HepG2 (cell line): ENCODE measurements around the gene ADAM15. TPM values are rescaled to one million over a fixed set of nuclear protein-coding genes. Genes with fewer than 3 reads are reported as not detected.

ENCODE experiments used
- AKAP8 ChIP-seq: sonication (generic); formaldehyde crosslinking; IDR thresholded peaks from 2 replicates; pipeline ENCODE4 v1.5.1; 2020; ENCODE audit warnings: mild to moderate bottlenecking, missing genetic modification reagents
- ARHGAP35 ChIP-seq: sonication (generic); formaldehyde crosslinking; IDR thresholded peaks from 2 replicates; pipeline ENCODE4 v1.9.0; 2022; ENCODE audit warnings: mild to moderate bottlenecking, inconsistent platforms, moderate library complexity, missing genetic modification reagents, borderline replicate concordance
- CBFB ChIP-seq: sonication (generic); formaldehyde crosslinking; IDR thresholded peaks from 2 replicates; pipeline ENCODE4 v1.4.0; 2020; ENCODE audit warnings: missing genetic modification reagents
- HMG20A ChIP-seq: IDR thresholded peaks from 2 replicates; pipeline ENCODE4 v1.6.1; 2016; ENCODE audit warnings: borderline replicate concordance
- JUN ChIP-seq: sonication (generic); formaldehyde crosslinking; IDR thresholded peaks from 2 replicates; pipeline ENCODE4 v1.4.0; 2020; ENCODE audit warnings: mild to moderate bottlenecking, missing genetic modification reagents
- KLF12 ChIP-seq: sonication (generic); formaldehyde crosslinking; IDR thresholded peaks from 2 replicates; pipeline ENCODE4 v1.4.0; 2020; ENCODE audit warnings: missing genetic modification reagents, borderline replicate concordance
- NAIF1 ChIP-seq: sonication (generic); formaldehyde crosslinking; IDR thresholded peaks from 2 replicates; pipeline ENCODE4 v1.5.0; 2020; ENCODE audit warnings: mild to moderate bottlenecking, missing genetic modification reagents, borderline replicate concordance
- NFKBIZ ChIP-seq: IDR thresholded peaks from 2 replicates; pipeline ENCODE4 v1.6.1; 2018; ENCODE audit warnings: missing genetic modification reagents, missing compliant biosample characterization
- PHF20 ChIP-seq: sonication (generic); formaldehyde crosslinking; IDR thresholded peaks from 2 replicates; pipeline ENCODE4 v1.5.0; 2020; ENCODE audit warnings: mild to moderate bottlenecking, missing genetic modification reagents
- SIN3B ChIP-seq: fragments of 150-350 bp; IDR thresholded peaks from 2 replicates; pipeline ENCODE4 v1.6.1; 2014; ENCODE audit warnings: low read length
- STAG1 ChIP-seq: sonication (generic); formaldehyde crosslinking; IDR thresholded peaks from 2 replicates; pipeline ENCODE4 v1.4.0; 2020; ENCODE audit warnings: missing genetic modification reagents
- TARDBP ChIP-seq: sonication (generic); formaldehyde crosslinking; IDR thresholded peaks from 2 replicates; pipeline ENCODE4 v1.8.0; 2022; ENCODE audit warnings: mild to moderate bottlenecking, missing genetic modification reagents
- XRCC5 ChIP-seq: fragments of 200-400 bp; formaldehyde crosslinking; optimal IDR thresholded peaks from 2 replicates; pipeline ENCODE3; 2017; ENCODE audit warnings: mild to moderate bottlenecking, low read length
- ZBTB8A ChIP-seq: sonication (generic); formaldehyde crosslinking; IDR thresholded peaks from 2 replicates; pipeline ENCODE4 v1.4.0; 2020; ENCODE audit warnings: mild to moderate bottlenecking, low read depth, missing genetic modification reagents, borderline replicate concordance
- ZFP41 ChIP-seq: sonication (generic); formaldehyde crosslinking; IDR thresholded peaks from 2 replicates; pipeline ENCODE4 v1.4.0; 2020; ENCODE audit warnings: mild to moderate bottlenecking, missing genetic modification reagents, borderline replicate concordance
- ZFX ChIP-seq: sonication (generic); formaldehyde crosslinking; IDR thresholded peaks from 2 replicates; pipeline ENCODE4 v1.4.0; 2020; ENCODE audit warnings: mild to moderate bottlenecking, low read depth, missing genetic modification reagents, moderate library complexity
- ZNF143 ChIP-seq: sonication (generic); formaldehyde crosslinking; IDR thresholded peaks from 2 replicates; pipeline ENCODE4 v1.4.0; 2020; ENCODE audit warnings: missing genetic modification reagents
- ZNF160 ChIP-seq: sonication (generic); formaldehyde crosslinking; IDR thresholded peaks from 2 replicates; pipeline ENCODE4 v1.8.0; 2022; ENCODE audit warnings: mild to moderate bottlenecking, inconsistent platforms, missing genetic modification reagents
- ZNF253 ChIP-seq: sonication (generic); formaldehyde crosslinking; IDR thresholded peaks from 2 replicates; pipeline ENCODE4 v1.8.0; 2022; ENCODE audit warnings: mild to moderate bottlenecking, missing genetic modification reagents, borderline replicate concordance
- ZNF33A ChIP-seq: sonication (generic); formaldehyde crosslinking; IDR thresholded peaks from 2 replicates; pipeline ENCODE4 v1.5.1; 2020; ENCODE audit warnings: missing genetic modification reagents, mild to moderate bottlenecking, moderate library complexity, borderline replicate concordance
- ZNF446 ChIP-seq: sonication (generic); formaldehyde crosslinking; IDR thresholded peaks from 2 replicates; pipeline ENCODE4 v1.5.0; 2020; ENCODE audit warnings: mild to moderate bottlenecking, missing genetic modification reagents
- polyA plus RNA-seq, 8 experiments: library from polyadenylated mRNA; depleted of rRNA in 3 of 8; stranded (reverse) in 7 of 8; unstranded in 1 of 8; fragments of >200 nt; fragmentation: Illumina TruSeq in 4 of 8; extraction: Trizol in 4 of 8; gene quantifications; 2 replicates each; pipeline versions ENCODE4 v1.2.1 to v1.2.3, GENCODE V29; 2011 to 2016; ENCODE audit warnings: low read depth in 4 of 8, missing spikeins in 1 of 8, mixed read lengths in 1 of 8; ENCODE audit not compliant: insufficient read depth in 1 of 8
- total RNA-seq, 5 experiments: library from RNA; depleted of rRNA; stranded (reverse); fragments of >200 nt; fragmentation: Illumina TruSeq; extraction: Trizol; gene quantifications; 2 replicates each; pipeline ENCODE4 v1.2.3, GENCODE V29; 2016; ENCODE audit warnings: low read depth in 1 of 5
- TF ChIP-seq, protein P1 (sequence below): sonication (generic); formaldehyde crosslinking; IDR thresholded peaks from 2 replicates; pipeline ENCODE4 v1.5.1; 2020; ENCODE audit warnings: missing genetic modification reagents, mild to moderate bottlenecking, borderline replicate concordance
- TF ChIP-seq, protein P2 (sequence below): sonication (generic); formaldehyde crosslinking; conservative IDR thresholded peaks from 2 replicates; pipeline ENCODE4 v1.4.0; 2020; ENCODE audit warnings: missing genetic modification reagents
- TF ChIP-seq, protein P3 (sequence below): sonication (generic); formaldehyde crosslinking; IDR thresholded peaks from 2 replicates; pipeline ENCODE4 v1.5.1; 2020; ENCODE audit warnings: mild to moderate bottlenecking, missing genetic modification reagents, moderate library complexity
- TF ChIP-seq, protein P4 (sequence below): sonication (generic); formaldehyde crosslinking; IDR thresholded peaks from 2 replicates; pipeline ENCODE4 v1.8.1; 2023; ENCODE audit warnings: mild to moderate bottlenecking, missing genetic modification reagents

ADAM15 gene
- total and polyA plus RNA-seq, 2 of the 13 experiments (the other 11 are each of a cell fraction or from before 2014, with no cell fraction given): 17.9 to 25.6 TPM

DNA sequence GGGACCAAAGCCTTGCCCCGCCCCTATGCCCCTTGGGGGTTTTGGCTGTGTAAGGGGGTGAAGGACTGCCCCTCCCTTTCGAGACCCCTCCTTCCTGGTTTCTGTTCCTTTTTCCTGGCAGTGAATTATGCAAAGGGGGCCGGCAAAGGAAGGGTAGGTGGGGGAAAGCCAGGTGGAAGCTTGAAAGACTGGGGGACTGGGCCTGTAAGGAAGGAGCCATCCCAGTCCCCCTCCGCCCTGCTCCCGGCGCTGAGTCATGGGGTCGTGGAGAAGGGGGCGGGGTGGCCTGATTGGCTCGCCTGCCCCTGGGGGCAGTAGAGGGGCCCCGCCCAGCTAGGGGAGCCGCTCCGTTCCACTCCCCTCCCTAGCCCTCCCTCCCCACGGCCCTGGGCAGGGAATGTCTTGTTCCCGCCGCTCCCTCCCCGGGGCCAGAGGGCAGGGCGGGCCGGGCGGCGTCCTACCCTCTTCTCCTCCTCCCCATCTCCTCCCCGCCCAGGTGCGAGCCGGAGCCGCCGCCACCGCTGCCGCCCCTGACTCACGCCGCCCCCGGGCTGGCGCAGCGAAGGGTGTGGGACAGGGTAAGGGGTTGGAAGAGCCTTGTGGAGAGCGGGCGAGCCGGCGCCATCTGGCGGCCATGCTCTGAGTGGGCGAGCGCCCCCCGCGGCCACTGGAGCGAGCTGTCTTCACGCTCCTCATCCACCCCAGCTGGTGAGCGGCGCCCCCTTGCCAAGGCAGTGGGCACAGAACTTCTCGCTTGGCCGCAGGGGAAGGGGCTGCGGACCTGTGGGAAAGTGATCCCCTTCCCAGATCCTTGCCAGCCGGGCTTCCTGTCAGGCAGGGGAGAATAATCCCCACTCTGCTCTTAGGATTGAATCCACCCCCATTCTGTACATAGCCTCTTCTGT is 33.8 kb upstream of the ADAM15 start (continued):
- no peak for TF ChIP-seq ZNF253 (CRISPR knock-in tag)
- peak; percentile 85; the same call in 1 of the 2 replicates for TF ChIP-seq TARDBP
- TF ChIP-seq ZNF143: peak; percentile 52; the same call in 1 of the 2 replicates
- TF ChIP-seq, protein P1, sequence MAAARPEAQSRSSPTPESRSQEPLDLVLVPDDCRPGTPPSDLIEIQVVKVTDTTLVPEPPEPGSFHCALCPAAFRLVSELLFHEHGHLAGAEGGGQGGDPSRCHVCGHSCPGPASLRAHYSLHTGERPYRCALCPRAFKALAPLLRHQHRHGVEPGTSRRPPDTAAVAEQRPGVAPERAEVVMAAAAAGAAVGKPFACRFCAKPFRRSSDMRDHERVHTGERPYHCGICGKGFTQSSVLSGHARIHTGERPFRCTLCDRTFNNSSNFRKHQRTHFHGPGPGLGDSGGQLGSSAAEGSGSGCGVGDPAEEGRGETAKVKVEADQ: peak; percentile 79; the same call in 1 of the 2 replicates
- peak; percentile 83; the same call in 1 of the 2 replicates for TF ChIP-seq CBFB (CRISPR knock-in tag)
- TF ChIP-seq STAG1 (CRISPR knock-in tag): peak; percentile 89
- TF ChIP-seq, protein P2, sequence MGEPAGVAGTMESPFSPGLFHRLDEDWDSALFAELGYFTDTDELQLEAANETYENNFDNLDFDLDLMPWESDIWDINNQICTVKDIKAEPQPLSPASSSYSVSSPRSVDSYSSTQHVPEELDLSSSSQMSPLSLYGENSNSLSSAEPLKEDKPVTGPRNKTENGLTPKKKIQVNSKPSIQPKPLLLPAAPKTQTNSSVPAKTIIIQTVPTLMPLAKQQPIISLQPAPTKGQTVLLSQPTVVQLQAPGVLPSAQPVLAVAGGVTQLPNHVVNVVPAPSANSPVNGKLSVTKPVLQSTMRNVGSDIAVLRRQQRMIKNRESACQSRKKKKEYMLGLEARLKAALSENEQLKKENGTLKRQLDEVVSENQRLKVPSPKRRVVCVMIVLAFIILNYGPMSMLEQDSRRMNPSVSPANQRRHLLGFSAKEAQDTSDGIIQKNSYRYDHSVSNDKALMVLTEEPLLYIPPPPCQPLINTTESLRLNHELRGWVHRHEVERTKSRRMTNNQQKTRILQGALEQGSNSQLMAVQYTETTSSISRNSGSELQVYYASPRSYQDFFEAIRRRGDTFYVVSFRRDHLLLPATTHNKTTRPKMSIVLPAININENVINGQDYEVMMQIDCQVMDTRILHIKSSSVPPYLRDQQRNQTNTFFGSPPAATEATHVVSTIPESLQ: peak; percentile 52; the same call in 1 of the 2 replicates
- peak; percentile 25; the same call in 1 of the 2 replicates for TF ChIP-seq ZBTB8A (CRISPR knock-in tag)
- TF ChIP-seq, protein P3, sequence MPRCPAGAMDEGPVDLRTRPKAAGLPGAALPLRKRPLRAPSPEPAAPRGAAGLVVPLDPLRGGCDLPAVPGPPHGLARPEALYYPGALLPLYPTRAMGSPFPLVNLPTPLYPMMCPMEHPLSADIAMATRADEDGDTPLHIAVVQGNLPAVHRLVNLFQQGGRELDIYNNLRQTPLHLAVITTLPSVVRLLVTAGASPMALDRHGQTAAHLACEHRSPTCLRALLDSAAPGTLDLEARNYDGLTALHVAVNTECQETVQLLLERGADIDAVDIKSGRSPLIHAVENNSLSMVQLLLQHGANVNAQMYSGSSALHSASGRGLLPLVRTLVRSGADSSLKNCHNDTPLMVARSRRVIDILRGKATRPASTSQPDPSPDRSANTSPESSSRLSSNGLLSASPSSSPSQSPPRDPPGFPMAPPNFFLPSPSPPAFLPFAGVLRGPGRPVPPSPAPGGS (CRISPR knock-in tag): peak; percentile 62
- TF ChIP-seq ARHGAP35: peak; percentile 46; the same call in 1 of the 2 replicates
- no peak for TF ChIP-seq NFKBIZ
- TF ChIP-seq PHF20 (CRISPR knock-in tag): peak; percentile 71
- TF ChIP-seq ZFX (CRISPR knock-in tag): peak; percentile 74
- TF ChIP-seq XRCC5: peak; percentile 99
- TF ChIP-seq ZNF446 (CRISPR knock-in tag): peak; percentile 33; the same call in 1 of the 2 replicates
- TF ChIP-seq NAIF1 (CRISPR knock-in tag): 0 out of 2 replicates have a peak, but pooled peaks have one; percentile 63
- TF ChIP-seq KLF12 (CRISPR knock-in tag): peak; percentile 94; the same call in 1 of the 2 replicates
- TF ChIP-seq ZNF160 (CRISPR knock-in tag): no peak; the same call in 1 of the 2 replicates
- no peak for TF ChIP-seq ZFP41 (CRISPR knock-in tag)
- peak; percentile 33 for TF ChIP-seq JUN (CRISPR knock-in tag)
- no peak for TF ChIP-seq SIN3B
- TF ChIP-seq, protein P4, sequence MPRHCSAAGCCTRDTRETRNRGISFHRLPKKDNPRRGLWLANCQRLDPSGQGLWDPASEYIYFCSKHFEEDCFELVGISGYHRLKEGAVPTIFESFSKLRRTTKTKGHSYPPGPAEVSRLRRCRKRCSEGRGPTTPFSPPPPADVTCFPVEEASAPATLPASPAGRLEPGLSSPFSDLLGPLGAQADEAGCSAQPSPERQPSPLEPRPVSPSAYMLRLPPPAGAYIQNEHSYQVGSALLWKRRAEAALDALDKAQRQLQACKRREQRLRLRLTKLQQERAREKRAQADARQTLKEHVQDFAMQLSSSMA: no peak; the same call in 1 of the 2 replicates
- peak; percentile 30; the same call in 1 of the 2 replicates for TF ChIP-seq HMG20A (CRISPR knock-in tag)
- peak; percentile 97 for TF ChIP-seq AKAP8 (CRISPR knock-in tag)
- no peak for TF ChIP-seq ZNF33A (CRISPR knock-in tag)
